ENCODE measurements around the gene ALG9. TPM values are rescaled to one million over a fixed set of nuclear protein-coding genes. Genes with fewer than 3 reads are reported as not detected.
"Not testable (repeated sequence)": the region's sequence is repeated elsewhere in the genome, so short reads cannot be mapped to it uniquely, and the experiment has no call there.

ALG9 gene
- total RNA-seq, 1 experiment from 2014 or later = 17.2 TPM

GRCh38 chr11:111784311-111784710, 87.1 kb downstream of the ALG9 start:
- in situ Hi-C loops (cut with HindIII; ENCODE audit: low pct_unique_long_range_greater_than_20kb, low sequenced_read_pairs); DNase-seq (ENCODE audit: low read depth): not testable (repeated sequence)

DNA sequence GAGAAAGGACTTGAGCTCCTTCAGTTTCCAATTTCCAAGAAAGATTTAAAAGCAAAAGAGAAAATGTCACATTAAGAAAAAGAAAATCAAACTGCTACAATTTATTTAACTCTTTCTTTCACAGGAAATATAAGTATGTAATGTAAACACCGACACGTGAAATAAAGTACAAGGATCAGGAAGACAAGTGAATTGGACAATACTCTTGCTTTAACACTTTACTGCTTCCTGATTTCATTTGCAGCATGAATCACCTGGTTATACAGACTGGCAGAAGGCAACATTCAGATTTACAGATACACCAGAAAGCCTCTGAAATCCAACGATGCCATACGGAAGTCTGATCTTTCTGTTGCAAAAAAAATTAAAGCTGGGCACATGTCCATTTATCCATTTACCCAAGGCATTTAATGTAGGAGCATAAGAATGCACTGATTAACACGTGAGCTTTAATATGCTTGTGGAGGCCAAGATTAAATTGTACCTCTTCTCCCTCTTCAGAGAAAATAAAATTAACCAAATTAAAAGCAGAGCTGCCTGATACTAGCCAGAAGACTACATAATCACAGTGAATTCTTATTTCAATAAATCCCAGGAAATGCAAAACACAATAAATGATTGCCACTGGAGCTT, 89.2 kb downstream of the ALG9 start:
- in situ Hi-C loops (cut with HindIII; ENCODE audit: low pct_unique_long_range_greater_than_20kb, low sequenced_read_pairs) = no loop called here
- no peak for DNase-seq (ENCODE audit: low read depth)

GRCh38 chr11:111779118-111779517, 92.3 kb downstream of the ALG9 start:
- DNase-seq (ENCODE audit: low read depth) = no peak
- in situ Hi-C loops (cut with HindIII; ENCODE audit: low pct_unique_long_range_greater_than_20kb, low sequenced_read_pairs) = no loop called here

- DNase-seq (ENCODE audit: low read depth) = peak; percentile 6
- in situ Hi-C loops (cut with HindIII; ENCODE audit: low pct_unique_long_range_greater_than_20kb, low sequenced_read_pairs) = no loop called here
These were observed 93.3 kb downstream of the ALG9 start for GRCh38 chr11:111778047-111778558.

DNA sequence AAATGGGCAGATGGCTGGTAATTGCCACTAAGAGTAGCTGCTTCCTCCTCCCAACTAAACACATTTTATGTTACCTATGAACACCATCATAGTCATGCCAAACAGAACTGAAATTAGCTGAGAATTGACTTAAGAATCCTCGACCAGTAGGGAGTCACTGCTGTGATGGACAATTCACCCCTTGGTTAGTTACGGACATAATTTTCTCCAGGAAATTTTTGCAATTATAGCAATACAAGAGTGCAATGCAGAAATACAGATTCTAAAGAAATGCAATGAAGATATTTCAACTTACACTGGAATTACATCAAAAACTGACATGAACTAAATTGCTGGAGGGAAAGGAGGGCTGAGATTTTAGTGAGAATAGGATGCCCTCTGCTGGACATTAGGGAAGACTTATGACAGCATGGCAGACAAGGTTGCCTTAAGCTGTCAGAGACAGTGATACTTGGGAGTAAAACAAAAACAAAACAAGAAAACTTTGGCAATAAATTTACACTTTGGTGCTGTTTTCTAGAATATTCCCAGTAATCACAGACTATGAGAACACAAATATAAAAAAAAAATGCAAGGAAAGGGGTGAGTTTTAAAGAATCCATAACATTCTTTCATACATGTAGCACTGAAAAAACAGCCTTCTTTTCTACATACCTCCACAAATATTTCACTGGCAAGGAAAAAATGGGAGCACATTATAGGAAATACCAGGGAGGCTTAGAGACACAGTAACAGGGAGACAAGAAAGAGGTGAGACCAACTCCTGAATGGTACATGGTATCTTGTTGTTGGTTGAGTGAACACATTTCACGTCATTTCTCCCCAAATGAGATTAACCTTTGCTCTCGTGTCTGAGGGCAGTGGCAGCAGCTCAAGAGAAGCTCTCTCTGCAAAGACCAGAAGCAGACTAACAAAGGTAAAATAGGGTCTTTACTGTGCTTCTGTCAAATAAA, 94.0 kb downstream of the ALG9 start:
- in situ Hi-C loops (cut with HindIII; ENCODE audit: low pct_unique_long_range_greater_than_20kb, low sequenced_read_pairs) = no loop called here
- DNase-seq (ENCODE audit: low read depth) = peak; percentile 44

DNA sequence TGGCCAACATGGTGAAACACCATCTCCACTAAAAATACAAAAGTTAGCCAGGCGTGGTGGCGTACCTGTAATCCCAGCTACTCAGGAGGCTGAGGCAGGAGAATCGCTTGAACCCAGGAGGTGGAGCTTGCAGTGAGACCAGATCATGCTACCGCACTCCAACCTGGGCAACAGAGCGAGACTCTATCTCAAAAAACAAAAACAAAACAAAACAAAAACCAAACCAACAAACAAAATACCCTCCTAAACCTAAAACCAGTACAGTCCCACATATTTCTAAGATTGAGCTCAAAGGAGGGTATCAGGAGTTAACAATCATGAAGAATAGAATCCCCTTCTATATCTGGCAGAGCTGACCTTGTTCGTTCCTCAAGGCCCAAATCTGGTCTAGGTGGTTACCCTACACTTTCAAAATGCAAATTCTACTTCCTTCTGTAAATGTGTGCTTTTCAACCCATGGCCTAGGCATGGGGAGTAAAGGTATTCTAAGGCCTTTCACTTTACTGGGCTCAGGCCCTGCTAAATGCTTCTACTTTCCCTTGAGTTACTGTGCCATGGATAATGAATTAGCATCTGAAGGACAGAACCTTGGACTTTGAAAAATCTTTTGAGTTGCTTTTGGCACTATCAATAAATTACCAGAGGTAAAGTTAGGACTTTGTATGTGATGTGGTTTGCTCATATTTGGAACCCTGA, 94.8 kb downstream of the ALG9 start:
- in situ Hi-C loops (cut with HindIII; ENCODE audit: low pct_unique_long_range_greater_than_20kb, low sequenced_read_pairs) = no loop called here
- no peak for DNase-seq (ENCODE audit: low read depth)

- DNase-seq (ENCODE audit: low read depth) = no peak
- in situ Hi-C loops (cut with HindIII; ENCODE audit: low pct_unique_long_range_greater_than_20kb, low sequenced_read_pairs) = no loop called here
These were observed 96.2 kb downstream of the ALG9 start for GRCh38 chr11:111774955-111775710.

DNA sequence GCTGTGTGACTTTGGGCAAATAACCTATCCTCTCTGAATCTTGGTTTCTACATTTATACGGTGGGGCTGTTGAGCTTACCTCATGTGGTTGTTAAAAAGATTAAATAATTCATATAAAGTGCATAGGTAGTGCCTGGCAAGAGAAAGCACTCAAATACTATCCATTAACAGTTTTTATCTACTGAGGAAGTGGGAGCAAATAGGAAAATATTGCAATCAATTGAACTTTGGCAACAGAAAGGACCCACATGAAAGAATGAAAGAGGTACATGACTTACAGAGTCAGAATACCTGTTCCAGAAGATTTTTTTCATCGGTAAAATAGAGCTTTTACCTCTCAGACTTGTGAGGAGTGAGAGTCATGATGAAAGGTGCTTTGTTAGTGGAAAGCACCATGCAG, 98.8 kb downstream of the ALG9 start:
- no peak for DNase-seq (ENCODE audit: low read depth)
- in situ Hi-C loops (cut with HindIII; ENCODE audit: low pct_unique_long_range_greater_than_20kb, low sequenced_read_pairs) = no loop called here

- DNase-seq (ENCODE audit: low read depth); in situ Hi-C loops (cut with HindIII; ENCODE audit: low pct_unique_long_range_greater_than_20kb, low sequenced_read_pairs): not testable (repeated sequence)
These were observed 100.2 kb downstream of the ALG9 start for GRCh38 chr11:111771205-111771604.

- in situ Hi-C loops (cut with HindIII; ENCODE audit: low pct_unique_long_range_greater_than_20kb, low sequenced_read_pairs) = no loop called here
- DNase-seq (ENCODE audit: low read depth) = no peak
These were observed 100.7 kb downstream of the ALG9 start for GRCh38 chr11:111770581-111771134.

DNA sequence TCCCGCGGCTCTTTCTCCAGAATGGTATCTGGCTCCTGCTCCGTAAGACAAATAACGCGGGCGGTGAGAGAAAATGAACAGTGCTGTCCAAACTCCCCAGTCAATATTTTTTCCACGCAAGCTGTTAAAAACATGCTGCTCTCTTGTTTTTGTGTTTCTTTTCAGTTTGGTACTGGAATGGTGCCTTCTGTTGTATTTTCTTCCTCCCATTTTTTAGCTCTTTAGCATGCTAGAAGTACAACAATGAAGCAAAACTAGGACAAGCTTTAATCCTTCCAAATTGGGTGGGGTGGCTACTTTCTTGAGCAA, 104.6 kb downstream of the ALG9 start:
- in situ Hi-C loops (cut with HindIII; ENCODE audit: low pct_unique_long_range_greater_than_20kb, low sequenced_read_pairs) = no loop called here
- no peak for DNase-seq (ENCODE audit: low read depth)

DNA sequence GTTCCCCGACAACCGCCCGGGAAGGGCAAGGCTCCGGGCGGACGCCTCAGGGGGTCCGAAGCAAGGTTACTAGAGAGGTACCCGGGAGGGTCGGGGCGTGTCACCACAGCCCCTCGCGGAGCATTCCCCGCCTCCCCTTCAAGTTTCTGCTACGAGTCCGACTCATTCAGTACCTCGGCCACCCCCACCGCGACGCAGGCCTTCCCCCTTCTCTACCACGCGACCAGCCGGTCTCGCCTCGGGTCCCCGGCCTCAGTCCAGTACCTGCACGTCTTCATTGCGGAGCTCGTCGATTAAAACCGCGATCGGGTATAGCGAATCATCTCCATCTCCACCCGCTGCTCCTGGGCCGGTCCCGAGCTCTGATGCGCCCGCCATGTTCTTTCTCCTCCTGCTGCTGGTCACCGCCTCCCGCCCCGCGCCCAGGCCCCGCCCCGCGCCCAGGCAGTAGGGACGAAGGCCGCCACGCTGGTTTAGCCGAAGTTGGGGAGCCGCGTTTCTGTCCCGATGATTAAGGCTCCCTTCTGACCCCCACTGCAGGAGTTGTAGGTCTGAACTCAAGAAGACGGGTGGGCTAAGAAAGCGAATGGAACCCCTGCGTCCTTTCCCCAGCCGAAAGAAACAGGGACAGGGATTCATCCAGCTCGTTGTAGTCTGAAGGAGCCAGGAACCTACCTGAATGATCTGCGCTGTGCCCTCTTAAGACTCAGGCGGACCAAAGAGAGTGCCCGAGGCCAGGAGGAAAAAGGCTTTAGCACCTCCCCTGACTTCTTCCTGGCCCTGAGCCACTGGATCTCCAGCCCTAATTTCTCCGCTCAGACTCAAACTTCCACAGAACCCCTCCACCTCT, 105.2 kb downstream of the ALG9 start, which contains the start of gene PPP2R1B:
PPP2R1B (minus strand) TSS at position 406 of the 850 bp plus-strand sequence; CDS start at position 378, 28 bp downstream.
- peak; percentile 76 for DNase-seq (ENCODE audit: low read depth)
- in situ Hi-C loops (cut with HindIII; ENCODE audit: low pct_unique_long_range_greater_than_20kb, low sequenced_read_pairs) = no loop called here

GRCh38 chr11:111765320-111765983, 105.9 kb downstream of the ALG9 start:
- peak; percentile 2 for DNase-seq (ENCODE audit: low read depth)
- in situ Hi-C loops (cut with HindIII; ENCODE audit: low pct_unique_long_range_greater_than_20kb, low sequenced_read_pairs) = no loop called here

GRCh38 chr11:111764621-111765020, 106.8 kb downstream of the ALG9 start:
- in situ Hi-C loops (cut with HindIII; ENCODE audit: low pct_unique_long_range_greater_than_20kb, low sequenced_read_pairs) = no loop called here
- no peak for DNase-seq (ENCODE audit: low read depth)

- in situ Hi-C loops (cut with HindIII; ENCODE audit: low pct_unique_long_range_greater_than_20kb, low sequenced_read_pairs) = no loop called here
These were observed 108.3 kb downstream of the ALG9 start for GRCh38 chr11:111762981-111763643.

GRCh38 chr11:111762526-111762925, 108.9 kb downstream of the ALG9 start:
- DNase-seq (ENCODE audit: low read depth) = no peak
- in situ Hi-C loops (cut with HindIII; ENCODE audit: low pct_unique_long_range_greater_than_20kb, low sequenced_read_pairs) = no loop called here

More at GRCh38 chr11:111762981-111763643, 108.3 kb downstream of the ALG9 start:
- no peak for DNase-seq (ENCODE audit: low read depth)
